Fibroblast of peridontal ligament (primary cell): ENCODE results near the gene DBNDD1.
"Not testable (repeated sequence)": the region's sequence is repeated elsewhere in the genome, so short reads cannot be mapped to it uniquely, and the experiment has no call there.

Experiments used
- DNase-seq: peaks from one replicate; pipeline ENCODE4 v3.0.0-alpha.2; 2010; ENCODE audit errors: extremely low read depth

Gene DBNDD1, protein sequence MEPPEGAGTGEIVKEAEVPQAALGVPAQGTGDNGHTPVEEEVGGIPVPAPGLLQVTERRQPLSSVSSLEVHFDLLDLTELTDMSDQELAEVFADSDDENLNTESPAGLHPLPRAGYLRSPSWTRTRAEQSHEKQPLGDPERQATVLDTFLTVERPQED

DNA sequence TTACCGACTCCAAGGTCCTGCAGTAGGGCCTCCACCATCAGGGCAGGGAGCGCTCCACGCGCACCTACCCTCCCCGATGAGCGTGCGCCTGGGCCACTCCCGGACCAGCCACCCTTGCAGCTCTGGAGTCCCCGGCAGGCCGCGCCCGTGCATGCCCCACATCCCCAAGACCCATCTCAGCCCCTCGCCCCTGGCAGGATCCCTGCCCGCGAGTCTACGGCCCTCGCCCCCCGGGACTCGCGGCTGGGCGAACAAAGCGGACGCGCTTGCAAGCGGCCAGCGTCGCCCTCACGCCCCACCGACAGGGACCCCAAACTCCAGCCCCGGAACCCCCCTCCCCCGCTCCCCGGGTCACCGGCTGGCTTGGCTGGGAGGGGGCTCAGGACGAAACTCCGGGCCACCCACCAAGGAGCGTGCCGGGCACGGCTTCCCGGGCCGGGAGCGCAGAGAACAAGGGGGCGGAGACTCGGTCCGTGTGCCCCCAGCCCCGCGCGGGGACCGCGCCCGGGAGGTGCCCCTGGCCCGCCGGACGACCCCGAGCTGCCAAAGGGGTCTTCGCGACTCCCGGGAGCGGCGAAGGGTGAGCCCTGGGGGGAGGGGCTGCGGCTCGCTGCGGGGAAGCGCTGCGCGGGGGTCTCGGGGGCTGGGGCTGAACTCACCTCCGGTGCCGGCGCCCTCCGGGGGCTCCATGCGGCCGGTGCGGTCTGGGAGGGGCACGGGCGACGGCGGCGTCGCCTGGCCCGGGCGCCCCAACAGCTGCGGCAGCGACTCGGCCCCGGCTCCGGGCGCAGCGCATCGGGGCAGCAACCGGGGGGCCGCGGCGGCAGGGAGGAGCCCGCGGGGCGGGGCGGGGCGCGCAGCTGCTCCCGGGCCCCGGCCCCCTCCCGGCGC is at the start of gene DBNDD1:
DBNDD1 (minus strand) TSS at position 805 of the 891 bp plus-strand sequence; CDS start at position 690, 115 bp downstream.
- no peak for DNase-seq

DNA sequence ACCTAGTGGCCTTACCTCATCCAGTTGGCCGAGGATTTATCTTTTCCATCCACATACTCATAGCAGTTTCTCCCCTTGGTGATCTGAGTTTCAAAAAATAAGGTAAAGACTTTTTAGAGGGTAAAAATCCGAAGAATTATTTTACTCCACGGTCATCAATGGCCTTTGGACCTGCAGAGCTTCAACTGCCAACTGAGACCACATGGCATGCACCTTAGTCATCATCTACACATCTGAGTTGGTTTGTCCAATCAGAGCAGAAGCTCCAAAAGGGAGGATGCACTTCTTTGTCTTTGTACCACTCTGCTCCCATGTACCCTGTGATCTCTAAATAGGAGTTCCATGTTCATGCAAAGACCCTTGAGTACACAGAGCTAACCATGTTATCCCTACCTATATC is 42.2 kb upstream of the DBNDD1 start:
- no peak for DNase-seq

DNA sequence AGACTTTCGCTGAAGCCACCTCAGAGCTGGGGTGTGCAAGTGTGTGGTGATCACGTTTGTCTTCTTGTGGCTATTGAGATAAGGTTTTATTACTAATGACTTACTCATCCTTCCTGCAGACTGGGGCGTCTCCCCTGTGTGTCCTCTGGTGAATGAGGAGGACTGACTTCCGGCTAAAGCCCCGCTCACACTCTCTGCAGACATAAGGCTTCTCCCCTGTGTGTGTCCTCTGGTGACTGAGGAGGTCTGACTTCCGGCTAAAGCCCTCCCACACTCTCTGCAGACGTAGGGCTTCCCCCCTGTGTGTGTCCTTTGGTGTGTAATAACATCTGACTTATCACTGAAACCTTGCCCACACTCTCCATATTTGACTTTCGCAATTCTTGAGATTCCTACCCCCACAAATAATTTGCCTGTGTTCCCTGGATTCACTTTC is 38.5 kb upstream of the DBNDD1 start:
- DNase-seq = no peak

DNA sequence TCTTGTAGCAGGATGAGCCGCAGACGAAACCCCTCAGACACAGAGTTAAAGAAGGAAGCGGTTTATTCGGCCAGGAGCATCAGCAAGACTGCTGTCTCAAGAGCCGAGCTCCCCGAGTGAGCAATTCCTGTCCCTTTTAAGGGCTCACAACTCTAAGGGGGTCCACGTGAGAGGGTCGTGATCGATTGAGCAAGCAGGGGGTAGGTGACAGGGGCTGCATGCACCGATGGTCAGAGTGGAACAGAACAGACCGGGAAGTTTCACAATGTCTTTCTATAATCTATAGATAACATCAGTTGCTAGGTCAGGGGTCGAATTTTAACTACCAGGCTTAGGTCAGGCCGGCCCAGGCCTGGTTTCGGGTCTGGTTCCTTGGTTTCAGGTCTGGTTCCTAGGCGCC is 37.3 kb upstream of the DBNDD1 start:
- DNase-seq = not testable (repeated sequence)

DNA sequence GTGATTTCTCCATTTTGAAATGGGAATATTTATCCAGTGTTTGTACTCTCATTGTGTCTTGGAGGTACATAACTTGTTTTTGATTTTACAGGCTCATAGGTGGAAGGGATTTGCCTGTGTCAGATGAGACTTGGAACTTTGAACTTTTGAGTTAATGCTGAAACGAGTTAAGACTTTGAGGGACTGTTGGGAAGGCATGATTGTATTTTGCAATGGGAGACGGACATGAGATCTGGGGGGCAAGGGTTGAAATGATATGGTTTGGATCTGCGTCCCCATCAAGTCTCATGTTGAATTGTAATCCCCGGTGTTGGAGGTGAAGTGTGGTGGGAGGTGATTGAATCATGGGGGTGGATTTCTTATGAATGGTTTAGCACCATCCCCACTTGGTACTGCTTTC is 36.1 kb upstream of the DBNDD1 start:
- no peak for DNase-seq

DNA sequence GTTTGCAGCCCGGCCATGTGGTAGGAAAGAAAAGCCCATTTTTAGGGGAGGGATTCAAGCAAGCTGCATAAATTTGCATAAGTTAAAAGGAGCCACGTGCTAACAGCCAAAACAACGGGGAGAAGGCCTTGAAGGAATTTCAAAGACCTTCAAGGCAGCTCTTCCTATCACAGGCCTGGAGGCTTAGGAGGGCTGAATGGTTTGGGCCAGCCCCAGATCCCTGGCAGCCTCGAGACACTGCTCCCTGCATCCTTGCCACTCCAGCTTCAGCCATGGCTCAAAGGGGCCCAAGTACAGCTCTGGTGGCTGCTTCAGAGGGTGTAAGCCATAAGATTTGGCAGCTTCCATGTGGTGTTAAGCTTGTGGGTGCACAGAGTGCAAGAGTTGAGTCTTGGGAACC is 35.3 kb upstream of the DBNDD1 start:
- DNase-seq = no peak

DNA sequence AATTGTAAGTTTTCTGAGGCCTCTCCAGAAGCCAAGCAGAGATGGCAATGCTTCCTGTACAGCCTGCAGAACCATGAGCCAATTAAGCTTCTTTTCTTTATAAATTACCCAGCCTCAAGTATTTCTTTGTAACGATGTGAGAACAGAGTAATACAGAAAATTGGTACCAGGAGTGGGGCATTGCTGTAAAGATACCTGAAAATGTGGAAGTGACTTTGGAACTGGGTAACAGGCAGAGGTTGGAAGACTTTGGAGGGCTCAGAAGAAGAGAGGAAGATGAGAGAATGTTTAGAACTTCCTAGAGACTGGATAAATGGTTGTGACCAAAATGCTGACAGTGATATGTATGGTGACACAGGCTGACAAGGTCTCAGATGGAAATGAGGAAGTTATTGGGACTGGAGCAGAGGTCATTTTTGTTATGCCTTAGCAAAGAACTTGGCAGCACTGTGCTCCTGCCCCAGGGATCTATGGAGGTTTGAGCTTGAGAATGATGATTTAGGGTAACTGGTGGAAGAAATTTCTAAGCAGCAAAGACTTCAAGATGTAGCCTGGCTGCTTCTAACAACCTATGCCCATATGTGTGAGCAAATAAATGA is 34.7 kb upstream of the DBNDD1 start:
- no peak for DNase-seq

DNA sequence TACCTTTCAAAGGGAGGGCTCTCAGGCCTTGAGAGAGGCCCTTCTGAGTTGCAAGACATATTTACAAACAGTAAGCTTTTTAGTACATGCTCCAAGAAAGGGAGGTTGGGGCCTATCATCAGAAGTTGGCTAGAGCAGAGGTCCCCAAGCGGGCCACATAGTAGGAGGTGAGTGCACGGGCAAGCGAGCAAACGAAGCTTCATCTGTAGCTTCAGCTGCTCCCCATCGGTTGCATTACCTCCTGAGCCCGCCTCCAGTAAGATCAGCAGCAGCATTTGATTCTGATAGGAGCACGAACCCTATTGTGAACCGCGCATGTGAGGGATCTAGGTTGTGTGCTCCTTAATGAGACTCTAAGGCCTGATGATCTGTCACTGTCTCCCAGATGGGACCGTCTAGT is 31.7 kb upstream of the DBNDD1 start:
- DNase-seq = no peak

DNA sequence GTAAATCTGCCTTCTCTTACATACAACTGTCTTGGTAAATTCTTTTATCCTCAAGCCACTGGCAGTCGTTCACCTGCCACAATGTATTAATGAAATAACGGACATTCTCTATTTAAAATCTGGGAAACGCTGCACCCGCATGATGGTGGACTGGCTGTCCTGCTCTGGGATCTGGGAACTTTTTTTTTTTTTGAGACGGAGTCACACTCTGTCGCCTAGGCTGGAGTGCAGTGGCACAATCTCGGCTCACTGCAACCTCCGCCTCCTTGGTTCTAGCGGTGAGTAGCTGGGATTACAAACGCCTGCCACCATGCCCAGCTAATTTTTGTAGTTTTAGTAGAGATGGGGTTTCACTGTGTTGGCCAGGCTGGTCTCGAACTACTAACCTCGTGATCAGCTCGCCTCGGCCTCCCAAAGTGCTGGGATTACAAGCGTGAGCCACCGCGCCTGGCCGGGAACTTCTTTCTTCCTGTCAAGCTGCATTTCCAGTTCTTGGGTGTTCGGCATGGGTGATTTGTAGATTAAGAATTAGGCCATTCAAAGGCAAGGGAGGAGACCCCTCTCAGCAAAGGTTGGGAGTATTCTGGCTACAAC is 29.6 kb upstream of the DBNDD1 start:
- DNase-seq = no peak

DNA sequence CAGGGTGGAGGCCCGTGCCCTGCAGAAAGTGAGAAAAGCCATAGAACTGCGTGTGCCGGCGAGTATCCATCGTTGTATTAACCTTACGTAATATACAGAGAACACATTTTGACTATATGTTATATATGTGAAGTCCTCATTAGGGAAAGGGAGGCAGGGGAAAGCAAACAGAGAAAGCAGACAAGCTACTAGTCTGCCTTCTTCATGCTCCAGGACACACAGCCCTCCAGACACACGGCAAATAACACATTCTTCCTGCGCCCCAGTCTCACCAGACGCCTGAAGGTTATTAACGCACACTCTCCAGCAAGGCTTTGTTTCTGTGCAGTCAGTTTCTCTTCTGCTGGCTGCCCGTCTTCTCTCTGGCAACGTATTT is 29.1 kb upstream of the DBNDD1 start:
- DNase-seq = no peak

DNA sequence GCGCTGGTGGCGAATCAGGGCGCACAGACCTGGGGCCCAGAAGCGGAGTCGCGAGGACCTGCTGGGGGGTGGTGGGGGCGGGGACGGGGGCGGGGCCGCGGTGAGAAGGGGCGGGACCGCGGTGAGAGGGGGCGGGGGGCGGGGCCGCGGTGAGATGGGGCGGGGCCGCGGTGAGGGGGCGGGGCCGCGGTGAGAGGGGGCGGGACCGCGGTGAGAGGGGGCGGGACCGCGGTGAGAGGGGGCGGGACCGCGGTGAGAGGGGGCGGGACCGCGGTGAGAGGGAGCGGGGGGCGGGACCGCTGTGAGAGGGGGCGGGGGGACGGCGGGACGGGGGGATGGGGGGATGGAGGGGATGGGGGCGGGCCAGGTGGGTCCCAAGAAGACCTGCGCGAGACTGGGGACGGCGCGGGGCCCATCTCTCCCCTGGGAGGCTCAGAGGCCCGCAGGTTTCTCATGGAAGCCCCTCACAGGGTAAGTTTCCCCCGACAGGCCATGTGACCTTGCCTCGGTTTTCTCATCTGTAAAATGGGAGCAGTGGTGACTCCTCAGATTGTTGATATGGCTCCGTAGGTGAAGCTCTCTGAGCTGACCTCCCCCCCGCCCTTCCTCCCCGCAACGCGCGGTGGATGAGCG is 28.6 kb upstream of the DBNDD1 start:
- no peak for DNase-seq

DNA sequence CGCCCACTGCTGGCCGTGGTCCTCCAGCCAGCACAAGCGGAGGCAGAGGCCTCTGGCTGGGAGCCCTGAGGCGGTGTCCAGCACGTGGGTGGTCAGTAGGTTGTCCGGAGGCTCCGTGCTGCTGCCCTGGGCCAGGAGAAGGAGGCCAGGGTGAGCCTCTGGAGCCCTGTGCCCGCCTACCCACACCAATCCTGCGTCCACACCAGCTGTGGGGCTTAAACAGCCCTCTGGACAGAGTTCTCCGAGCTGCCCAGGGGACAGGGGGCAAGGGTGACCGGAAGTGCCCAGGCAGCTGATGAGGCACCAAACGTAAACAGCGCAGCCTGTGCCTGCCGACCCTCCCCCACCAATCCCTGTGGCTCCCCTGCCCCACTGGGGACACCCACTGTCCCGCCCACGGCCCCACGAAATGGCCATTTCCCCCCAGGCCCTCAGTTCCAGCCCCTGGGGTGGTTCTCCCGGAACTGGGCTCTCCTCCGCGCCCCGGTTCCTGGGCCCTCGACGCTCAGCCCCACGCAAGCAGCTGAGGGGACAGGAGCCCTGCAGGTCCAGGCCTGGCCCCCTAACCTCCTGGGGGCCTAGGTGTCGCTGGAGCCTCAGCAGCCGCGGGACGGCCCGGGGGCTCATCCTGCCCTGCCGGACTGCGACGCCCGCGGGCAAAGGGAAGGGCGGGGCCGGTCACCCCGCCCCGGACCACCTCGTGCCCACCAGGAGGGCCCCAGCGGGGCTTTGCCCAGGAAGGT is 27.9 kb upstream of the DBNDD1 start:
- DNase-seq = peak; percentile 26

DNA sequence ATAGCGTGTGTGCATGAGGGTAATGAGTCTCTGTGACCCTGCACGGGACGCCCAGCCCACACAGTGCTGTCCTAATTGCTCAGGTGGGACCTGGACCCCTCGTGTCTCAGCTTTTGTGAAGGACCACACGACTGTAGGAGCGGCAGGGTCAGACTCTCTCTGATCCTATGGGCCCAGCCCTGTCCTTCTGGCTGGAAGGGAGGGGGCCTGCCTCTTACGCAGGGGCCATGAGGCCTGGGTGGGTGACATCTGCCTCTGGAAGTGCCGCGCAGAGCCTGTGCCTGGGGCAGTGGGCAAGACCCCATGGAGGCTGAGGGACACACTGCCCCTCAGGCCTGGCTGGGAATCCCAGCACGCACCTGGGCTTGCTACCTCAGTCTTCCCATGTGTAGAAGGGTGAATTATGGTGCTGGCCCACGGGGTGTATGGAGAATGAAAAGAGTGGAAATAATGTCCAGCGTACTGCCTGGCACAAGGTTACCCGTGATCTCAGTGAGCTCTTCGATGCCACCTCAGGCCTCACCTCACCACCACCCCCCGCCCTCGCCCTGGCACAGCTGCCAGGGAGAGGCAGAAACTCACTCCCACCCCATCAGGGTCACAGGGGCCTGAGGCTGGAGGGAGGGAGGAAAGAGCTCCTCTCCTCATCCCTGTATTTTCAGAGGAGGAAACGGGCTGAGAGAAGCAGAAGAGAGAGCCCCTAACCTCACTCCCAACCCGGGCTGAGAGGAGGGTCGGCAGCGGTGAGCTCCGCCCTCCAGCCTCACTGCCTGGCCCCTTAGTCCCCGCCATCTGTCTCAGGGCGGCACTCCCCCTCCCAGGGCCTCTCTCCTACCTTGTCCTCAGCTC is 27.1 kb upstream of the DBNDD1 start:
- DNase-seq = no peak

DNA sequence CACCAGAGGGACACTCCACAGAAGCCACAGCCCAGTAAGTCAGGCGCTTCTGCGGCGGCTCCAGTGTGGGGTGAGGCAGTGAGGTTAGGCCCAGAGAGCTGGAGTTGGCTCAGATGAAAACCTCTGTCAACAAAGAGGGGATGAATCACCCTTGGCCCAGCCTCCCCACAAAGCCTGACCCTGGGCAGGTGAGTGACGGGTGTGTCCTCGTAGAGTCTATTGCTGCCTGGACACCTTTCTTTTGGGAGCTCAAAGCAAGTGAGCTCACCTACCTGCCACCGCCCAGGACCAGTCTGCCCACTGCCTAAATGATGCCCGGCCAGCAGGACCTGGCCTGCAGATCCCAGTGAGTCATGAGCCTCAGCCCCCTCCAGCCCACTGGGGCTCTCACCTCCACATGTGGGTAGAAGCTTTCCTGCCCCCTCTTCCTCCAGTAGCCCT is 24.9 kb upstream of the DBNDD1 start:
- no peak for DNase-seq

DNA sequence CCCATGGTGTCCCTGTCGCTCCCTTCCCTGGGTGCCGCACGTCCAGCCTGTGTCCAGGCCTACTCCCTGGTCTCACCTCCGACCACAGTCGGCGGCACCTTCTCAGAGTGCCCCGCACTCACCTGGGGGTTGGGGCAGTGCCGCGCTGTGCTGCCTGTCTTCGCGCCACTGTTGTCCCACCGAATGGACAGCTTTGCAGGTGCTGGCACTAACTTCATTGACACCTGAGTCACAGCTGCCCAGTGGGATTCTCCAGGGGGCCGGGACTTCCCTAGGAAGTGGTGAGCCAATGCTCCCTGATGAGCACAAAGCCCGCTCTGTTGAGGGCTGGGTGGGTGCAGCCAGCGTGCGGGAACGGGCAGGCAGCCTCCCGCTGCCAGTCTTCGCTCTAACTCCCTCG is 24.3 kb upstream of the DBNDD1 start:
- no peak for DNase-seq

DNA sequence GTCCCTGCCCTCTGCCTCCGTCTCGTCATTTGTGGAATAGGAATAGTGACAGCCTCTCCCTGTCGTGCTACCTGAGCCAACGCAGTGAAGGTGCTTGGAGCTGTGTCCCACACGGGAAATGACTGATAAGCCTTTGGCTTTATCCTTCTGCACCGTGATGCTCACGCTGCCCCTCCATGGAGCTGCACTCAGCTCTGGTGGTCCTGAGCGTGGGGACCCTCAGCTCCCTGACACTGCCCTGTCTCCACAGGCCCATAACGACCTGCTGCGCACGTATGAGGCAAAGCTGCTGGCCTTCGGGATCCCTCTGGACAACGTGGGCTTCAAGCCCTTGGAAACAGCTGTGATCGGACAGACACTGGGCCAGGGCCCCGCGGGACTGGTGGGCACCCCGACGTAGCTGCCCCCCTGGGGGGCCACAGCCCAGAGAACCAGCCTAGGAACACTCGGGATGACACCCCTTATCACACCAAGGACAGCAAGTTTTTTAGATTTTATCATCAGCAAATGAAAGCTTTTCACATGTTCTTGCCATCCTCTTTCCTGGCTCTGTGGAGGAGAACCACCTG is 23.8 kb upstream of the DBNDD1 start:
- no peak for DNase-seq

DNA sequence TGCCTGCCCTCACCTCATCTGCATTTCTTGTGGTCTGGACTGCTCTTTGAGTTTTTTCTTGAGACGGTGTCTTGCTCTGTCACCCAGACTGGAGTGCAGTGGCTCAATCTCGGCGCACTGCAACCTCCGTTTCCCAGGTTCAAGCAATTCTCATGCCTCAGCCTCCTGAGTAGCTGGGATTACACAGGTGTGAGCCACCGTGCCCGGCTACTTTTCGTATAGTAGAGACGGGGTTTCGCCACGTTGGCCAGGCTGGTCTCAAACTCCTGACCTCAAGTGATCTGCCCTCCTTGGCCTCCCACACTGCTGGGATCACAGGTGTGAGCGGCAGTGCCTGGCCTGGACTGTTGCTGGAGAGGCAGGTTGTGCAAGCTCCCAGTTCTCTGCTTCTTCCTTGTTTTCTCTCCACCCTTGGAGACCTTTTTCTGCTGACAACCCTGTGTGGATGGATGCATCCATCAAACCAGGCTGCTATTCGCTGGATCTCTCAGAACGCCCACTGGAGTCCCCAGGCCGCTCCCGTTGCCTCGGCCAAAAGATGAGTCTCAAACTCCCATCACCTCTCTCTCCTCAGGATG is 22.7 kb upstream of the DBNDD1 start:
- no peak for DNase-seq

DNA sequence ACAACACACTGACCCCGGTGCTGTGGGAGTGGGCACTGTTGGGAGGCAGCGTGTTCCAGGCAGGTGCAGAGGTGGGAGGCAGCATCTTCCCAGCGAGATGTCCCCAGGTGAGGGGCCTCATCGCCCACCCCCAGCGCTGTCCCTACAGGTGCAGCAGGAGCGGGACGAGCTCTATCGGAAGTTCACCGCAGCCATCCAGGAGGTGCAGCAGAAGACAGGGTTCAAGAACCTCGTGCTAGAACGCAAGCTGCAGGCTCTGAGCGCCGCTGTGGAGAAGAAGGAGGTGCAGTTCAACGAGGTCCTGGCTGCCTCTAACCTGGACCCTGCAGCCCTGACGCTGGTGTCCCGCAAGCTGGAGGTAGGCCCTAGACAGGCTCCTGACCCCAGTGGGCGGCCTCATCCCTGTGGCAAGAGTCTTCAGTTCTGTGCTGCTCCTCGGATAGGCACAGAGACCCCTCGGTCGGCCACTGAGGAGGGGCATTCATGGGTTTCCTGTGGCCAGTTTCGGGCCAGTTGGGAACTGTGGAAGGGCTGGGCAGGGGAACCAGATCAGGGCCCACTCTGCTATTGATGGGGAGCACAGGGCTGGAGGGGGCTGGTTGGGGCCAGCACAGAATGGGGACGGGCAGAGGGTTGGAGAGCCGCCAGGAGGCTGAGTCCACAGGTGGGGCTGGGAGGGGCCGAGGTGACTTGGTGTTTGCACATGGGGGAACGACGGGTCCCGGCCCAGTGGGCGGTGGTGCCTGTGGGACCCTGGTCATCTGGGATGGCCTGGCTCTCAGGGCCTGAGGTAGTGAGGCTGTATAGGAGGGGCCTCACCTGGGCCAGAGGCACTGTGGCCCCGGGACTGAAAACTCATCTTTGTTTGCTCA is 21.1 kb upstream of the DBNDD1 start:
- no peak for DNase-seq

DNA sequence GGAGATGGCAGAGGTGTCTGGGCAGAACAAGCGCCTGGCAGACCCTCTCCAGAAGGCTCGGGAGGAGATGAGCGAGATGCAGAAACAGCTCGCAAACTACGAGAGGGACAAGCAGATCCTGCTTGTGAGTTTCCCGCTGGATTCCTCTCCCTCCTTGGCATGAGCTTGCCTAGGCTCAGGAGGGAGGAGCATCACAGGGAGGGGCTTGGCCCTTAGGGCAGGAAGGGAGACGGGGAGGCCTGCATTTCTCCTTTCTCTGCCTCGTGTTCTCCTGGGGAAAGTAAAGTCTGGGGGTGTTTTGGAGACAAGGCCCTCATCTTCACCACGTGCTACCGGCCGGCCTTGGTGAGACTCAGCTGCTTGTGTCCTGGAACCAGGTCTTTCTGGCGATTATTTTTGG is 18.0 kb upstream of the DBNDD1 start:
- no peak for DNase-seq
